Muscle layer of duodenum (tissue), 2 donors: Measurements from ENCODE around the gene RPL31.

Experiments used
- H3K27ac ChIP-seq: one replicate; pipeline ENCODE4 v1.7.0; 2013; ENCODE audit warnings: mild to moderate bottlenecking, low read length
- H3K27me3 ChIP-seq: one replicate; pipeline ENCODE4 v1.7.0; 2013; ENCODE audit warnings: low read depth, mild to moderate bottlenecking, control low read depth, low read length
- H3K36me3 ChIP-seq, 2 donors: one replicate each; pipeline ENCODE4 v1.7.0; 2013; ENCODE audit warnings: low read length in 2 of 2, control low read depth in 1 of 2, mild to moderate bottlenecking in 1 of 2; ENCODE audit not compliant: insufficient read depth in 2 of 2, control insufficient read depth in 1 of 2
- H3K4me1 ChIP-seq, 2 donors: one replicate each; pipeline ENCODE4 v1.7.0; 2013; ENCODE audit warnings: low read length in 2 of 2, mild to moderate bottlenecking in 2 of 2, control low read depth in 1 of 2, moderate library complexity in 1 of 2; ENCODE audit not compliant: insufficient read depth in 2 of 2, control insufficient read depth in 1 of 2
- H3K4me3 ChIP-seq, 2 donors: one replicate each; pipeline ENCODE4 v1.7.0; 2013; ENCODE audit warnings: low read length in 2 of 2, low read depth in 1 of 2, mild to moderate bottlenecking in 1 of 2
- H3K9me3 ChIP-seq, 2 donors: one replicate each; pipeline ENCODE4 v1.7.0; 2013; ENCODE audit warnings: low read length in 2 of 2, control low read depth in 1 of 2, mild to moderate bottlenecking in 1 of 2; ENCODE audit not compliant: control insufficient read depth in 1 of 2
- donor health status: healthy.

The RPL31 gene

GRCh38 chr2:100987536-100987935, 14.6 kb upstream of the RPL31 start:
- Histone ChIP-seq H3K4me1 (peaks cover 0 to 7% of the 10 kb centered on the region in 2 donors), H3K4me3 (no peak overlapping the region), H3K36me3 (peaks cover 6 to 8% of the 10 kb centered on the region in 2 donors), H3K27me3 (no peaks in the 10 kb centered on the region), H3K27ac (no peak overlapping the region), H3K9me3 (no peaks in the 10 kb centered on the region)

- no peak overlapping the region for H3K27ac ChIP-seq
- no peak overlapping the region for H3K4me3 ChIP-seq
- no peaks in the 10 kb centered on the region for H3K9me3 ChIP-seq
- H3K36me3 ChIP-seq, result peaks cover 6 to 8% of the 10 kb centered on the region in 2 donors
- H3K4me1 ChIP-seq, result peaks cover 0 to 7% of the 10 kb centered on the region in 2 donors
- no peaks in the 10 kb centered on the region for H3K27me3 ChIP-seq
These were observed 14.1 kb upstream of the RPL31 start for GRCh38 chr2:100987974-100988373.

- peaks cover 6 to 10% of the 10 kb centered on the region in 2 donors for H3K36me3 ChIP-seq
- H3K27me3 ChIP-seq, result no peaks in the 10 kb centered on the region
- H3K9me3 ChIP-seq, result no peaks in the 10 kb centered on the region
- no peak overlapping the region for H3K4me3 ChIP-seq
- no peaks in the 10 kb centered on the region for H3K4me1 ChIP-seq
- no peak overlapping the region for H3K27ac ChIP-seq
These were observed 13.3 kb upstream of the RPL31 start for GRCh38 chr2:100988630-100989417.

GRCh38 chr2:100989666-100990065, 12.4 kb upstream of the RPL31 start:
- no peak overlapping the region for H3K4me3 ChIP-seq
- peaks cover 12 to 14% of the 10 kb centered on the region in 2 donors for H3K36me3 ChIP-seq
- no peaks in the 10 kb centered on the region for H3K4me1 ChIP-seq
- H3K27ac ChIP-seq, result no peak overlapping the region
- H3K27me3 ChIP-seq, result no peaks in the 10 kb centered on the region
- H3K9me3 ChIP-seq, result no peaks in the 10 kb centered on the region

GRCh38 chr2:100990166-100990565, 11.9 kb upstream of the RPL31 start:
- Histone ChIP-seq H3K27ac (no peak overlapping the region), H3K36me3 (peaks cover 12 to 18% of the 10 kb centered on the region in 2 donors), H3K4me1 (no peaks in the 10 kb centered on the region), H3K9me3 (no peaks in the 10 kb centered on the region), H3K27me3 (no peaks in the 10 kb centered on the region), H3K4me3 (no peak overlapping the region)

- peaks cover 14 to 25% of the 10 kb centered on the region in 2 donors for H3K36me3 ChIP-seq
- no peaks in the 10 kb centered on the region for H3K4me1 ChIP-seq
- H3K27me3 ChIP-seq, result no peaks in the 10 kb centered on the region
- no peak overlapping the region for H3K4me3 ChIP-seq
- H3K9me3 ChIP-seq, result no peaks in the 10 kb centered on the region
- H3K27ac ChIP-seq, result no peak overlapping the region
These were observed 11.3 kb upstream of the RPL31 start for GRCh38 chr2:100990650-100991403.

GRCh38 chr2:100991404-100991773, 10.7 kb upstream of the RPL31 start:
- Histone ChIP-seq H3K4me1 (no peaks in the 10 kb centered on the region), H3K36me3 (peaks cover 15 to 30% of the 10 kb centered on the region in 2 donors), H3K4me3 (no peak overlapping the region), H3K27ac (no peak overlapping the region), H3K9me3 (no peaks in the 10 kb centered on the region), H3K27me3 (no peaks in the 10 kb centered on the region)

- Histone ChIP-seq H3K4me1 (no peaks in the 10 kb centered on the region), H3K36me3 (peaks cover 15 to 30% of the 10 kb centered on the region in 2 donors), H3K9me3 (no peaks in the 10 kb centered on the region), H3K27me3 (no peaks in the 10 kb centered on the region), H3K27ac (no peak overlapping the region), H3K4me3 (no peak overlapping the region)
These were observed 9.8 kb upstream of the RPL31 start for GRCh38 chr2:100992262-100992661.

- Histone ChIP-seq H3K36me3 (peaks cover 8 to 30% of the 10 kb centered on the region in 2 donors), H3K9me3 (no peaks in the 10 kb centered on the region), H3K4me1 (no peaks in the 10 kb centered on the region), H3K27ac (no peak overlapping the region), H3K4me3 (no peak overlapping the region), H3K27me3 (no peaks in the 10 kb centered on the region)
These were observed 8.8 kb upstream of the RPL31 start for GRCh38 chr2:100993294-100993693.

- H3K4me3 ChIP-seq, result no peak overlapping the region
These were observed 6.6 kb upstream of the RPL31 start for GRCh38 chr2:100995309-100996075.

More at GRCh38 chr2:100995309-100996075, 6.6 kb upstream of the RPL31 start:
- H3K36me3 ChIP-seq, result peaks cover 7 to 30% of the 10 kb centered on the region in 2 donors
- H3K9me3 ChIP-seq, result no peaks in the 10 kb centered on the region
- H3K27me3 ChIP-seq, result no peaks in the 10 kb centered on the region
- no peak overlapping the region for H3K27ac ChIP-seq
- H3K4me1 ChIP-seq, result no peaks in the 10 kb centered on the region
